ENCODE data around the gene CYTH1. TPM values are rescaled to one million over a fixed set of nuclear protein-coding genes. Genes with fewer than 3 reads are reported as not detected.

Gene CYTH1
- total RNA-seq, 1 experiment from 2014 or later: 9.7 TPM

- Histone ChIP-seq H3K14ac (ENCODE audit: insufficient read depth, low read length) (no peak overlapping the region), H3K9me3 (ENCODE audit: control insufficient read depth, low read depth, low read length) (no peaks in the 10 kb centered on the region), H3T11ph (ENCODE audit: low read length) (no peak overlapping the region), H4K8ac (replicated peaks; ENCODE audit: insufficient read length, low read depth, low read length) (no peak overlapping the region), H2BK15ac (ENCODE audit: low read depth, low read length) (no peak overlapping the region), H3K4me1 (ENCODE audit: insufficient read depth, low read length) (no peaks in the 10 kb centered on the region), H3K79me2 (ENCODE audit: insufficient read depth, low read length) (no peaks in the 10 kb centered on the region), H3K4me2 (ENCODE audit: insufficient read depth, insufficient read length, low read length) (no peak overlapping the region), H2BK20ac (ENCODE audit: low read depth, low read length, poor library complexity, severe bottlenecking) (no peak overlapping the region), H3K23me2 (ENCODE audit: insufficient read length, low read depth, low read length, poor library complexity, severe bottlenecking) (no peaks in the 10 kb centered on the region), H2AK5ac (ENCODE audit: insufficient read length, low read length) (no peak overlapping the region), H3K18ac (ENCODE audit: insufficient read length, low read depth, low read length) (no peak overlapping the region), H3K56ac (ENCODE audit: insufficient read length, low read depth, low read length) (no peak overlapping the region), H2AFZ (ENCODE audit: low read length) (no peak overlapping the region), H4K91ac (ENCODE audit: insufficient read length, low read depth, low read length) (no peak overlapping the region), H3K27me3 (ENCODE audit: insufficient read depth, low read length) (no peaks in the 10 kb centered on the region), H3K9ac (ENCODE audit: extremely low read depth, insufficient read length, low read length) (no peak overlapping the region), H3K27ac (ENCODE audit: insufficient read length, low read depth, low read length) (no peak overlapping the region), H2BK120ac (ENCODE audit: low read depth, low read length, poor library complexity, severe bottlenecking) (no peak overlapping the region), H2BK12ac (ENCODE audit: insufficient read length, low read depth, low read length) (no peak overlapping the region), H4K20me1 (ENCODE audit: control insufficient read depth, insufficient read depth, insufficient read length) (no peaks in the 10 kb centered on the region), H2BK5ac (ENCODE audit: insufficient read length, low read length) (no peak overlapping the region), H3K79me1 (ENCODE audit: insufficient read depth, low read depth, low read length, poor library complexity, severe bottlenecking) (no peaks in the 10 kb centered on the region), H3K4ac (ENCODE audit: low read depth, low read length) (no peak overlapping the region), H3K23ac (ENCODE audit: insufficient read length, low read depth, low read length) (no peak overlapping the region), H4K5ac (ENCODE audit: insufficient read length, low read depth, low read length) (no peak overlapping the region)
- Mint-ChIP-seq H3K27me3 (ENCODE audit: low read depth) (no peaks in the 10 kb centered on the region), H3K4me3 (no peak overlapping the region), H3K36me3 (ENCODE audit: insufficient read depth in 1 of 3, low read depth in 3 of 3) (peaks cover 21 to 28% (median 28%) of the 10 kb centered on the region in 3 experiments), H3K27ac (no peak overlapping the region), H3K9me3 (peaks cover 4 to 8% of the 10 kb centered on the region in 2 experiments; a peak in 2 of 5 replicates), H3K4me1 (peaks cover 19 to 22% of the 10 kb centered on the region in 2 experiments)
- DNase-seq: no peak
- no CpG with 5 or more reads among the region's 3 CpGs for WGBS (ENCODE audit: extremely low coverage, insufficient read length, low lambda C conversion rate)
- TF ChIP-seq CTCF (conservative IDR thresholded peaks at IDR 0.05): no peak
Observed at GRCh38 chr17:78687125-78687524, 94.9 kb downstream of the CYTH1 start.
